Glomerular visceral epithelial cell (primary cell): ENCODE results near the gene DHCR7.

Experiments used
- DNase-seq: peaks from one replicate; pipeline ENCODE4 v3.0.0-alpha.2; 2016; ENCODE audit errors: extremely low spot score

DHCR7 gene, protein sequence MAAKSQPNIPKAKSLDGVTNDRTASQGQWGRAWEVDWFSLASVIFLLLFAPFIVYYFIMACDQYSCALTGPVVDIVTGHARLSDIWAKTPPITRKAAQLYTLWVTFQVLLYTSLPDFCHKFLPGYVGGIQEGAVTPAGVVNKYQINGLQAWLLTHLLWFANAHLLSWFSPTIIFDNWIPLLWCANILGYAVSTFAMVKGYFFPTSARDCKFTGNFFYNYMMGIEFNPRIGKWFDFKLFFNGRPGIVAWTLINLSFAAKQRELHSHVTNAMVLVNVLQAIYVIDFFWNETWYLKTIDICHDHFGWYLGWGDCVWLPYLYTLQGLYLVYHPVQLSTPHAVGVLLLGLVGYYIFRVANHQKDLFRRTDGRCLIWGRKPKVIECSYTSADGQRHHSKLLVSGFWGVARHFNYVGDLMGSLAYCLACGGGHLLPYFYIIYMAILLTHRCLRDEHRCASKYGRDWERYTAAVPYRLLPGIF

DNA sequence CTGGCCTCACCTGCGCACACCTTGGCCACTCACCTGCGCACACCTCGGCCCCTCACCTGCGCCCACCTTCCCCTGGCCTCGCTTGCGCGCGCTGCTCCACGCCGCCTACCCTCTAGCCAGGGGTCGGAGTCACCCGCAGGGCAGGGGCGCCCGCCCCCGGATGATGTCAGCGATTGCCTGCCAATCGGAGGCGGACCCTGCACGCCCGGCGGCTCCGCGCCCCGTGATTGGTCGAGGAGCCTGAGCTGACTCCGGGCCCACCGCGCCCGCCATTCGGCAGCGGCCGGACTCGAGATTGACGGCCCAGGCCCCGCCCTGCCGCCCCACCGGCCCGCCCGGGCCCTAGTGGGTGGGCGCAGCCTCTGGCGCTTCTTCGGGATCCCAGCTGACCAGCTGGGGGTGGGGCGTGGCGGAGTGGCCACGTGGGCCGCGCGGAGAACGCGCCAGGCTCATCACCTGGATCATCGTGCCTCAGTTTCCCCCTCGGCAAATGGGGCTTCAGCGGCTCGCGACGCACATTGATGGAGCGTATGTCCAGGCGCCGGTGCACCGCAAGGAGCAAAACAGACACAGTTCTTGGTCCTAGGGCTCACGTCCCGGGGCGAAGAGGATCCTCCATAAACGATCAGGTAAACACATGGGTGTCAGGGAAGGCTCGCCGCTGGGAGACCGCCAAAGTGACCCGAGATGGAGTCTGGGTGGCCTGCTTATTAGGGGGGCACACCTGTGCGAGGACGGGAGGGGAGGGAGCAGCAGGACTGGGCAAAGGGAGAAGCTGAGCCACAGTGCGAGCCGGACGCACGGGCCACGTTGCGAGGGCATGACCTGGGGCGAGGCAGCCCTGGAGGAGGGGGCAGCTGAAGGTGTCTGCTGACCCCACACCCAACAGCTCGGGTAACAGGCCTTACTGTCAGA, at the start of gene DHCR7:
Gene DHCR7, minus strand, starts transcription at position 137 of the 915 bp plus-strand sequence. CDS start 3,441 bp downstream, outside the sequence.
- peak; percentile 94 for DNase-seq

DNA sequence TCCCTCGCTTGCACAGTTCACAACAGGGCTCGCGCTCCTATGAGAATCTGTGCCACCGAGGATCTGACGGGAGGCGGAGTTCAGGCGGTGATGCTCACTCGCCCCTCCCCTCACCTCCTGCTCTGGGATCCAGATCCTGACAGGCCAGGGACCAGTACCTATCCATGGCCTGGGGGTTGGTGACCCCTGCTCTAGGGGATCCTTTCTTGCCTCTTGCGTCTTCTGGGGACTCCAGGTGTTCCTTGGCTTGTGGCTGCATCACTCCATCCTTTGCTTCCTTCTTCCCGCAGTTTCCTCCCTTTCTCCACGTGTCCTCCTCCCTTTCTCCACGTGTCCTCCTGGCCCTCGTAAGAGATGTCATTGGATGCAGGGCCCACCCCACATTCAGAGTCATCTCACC, 48.2 kb upstream of the DHCR7 start:
- no peak for DNase-seq

DNA sequence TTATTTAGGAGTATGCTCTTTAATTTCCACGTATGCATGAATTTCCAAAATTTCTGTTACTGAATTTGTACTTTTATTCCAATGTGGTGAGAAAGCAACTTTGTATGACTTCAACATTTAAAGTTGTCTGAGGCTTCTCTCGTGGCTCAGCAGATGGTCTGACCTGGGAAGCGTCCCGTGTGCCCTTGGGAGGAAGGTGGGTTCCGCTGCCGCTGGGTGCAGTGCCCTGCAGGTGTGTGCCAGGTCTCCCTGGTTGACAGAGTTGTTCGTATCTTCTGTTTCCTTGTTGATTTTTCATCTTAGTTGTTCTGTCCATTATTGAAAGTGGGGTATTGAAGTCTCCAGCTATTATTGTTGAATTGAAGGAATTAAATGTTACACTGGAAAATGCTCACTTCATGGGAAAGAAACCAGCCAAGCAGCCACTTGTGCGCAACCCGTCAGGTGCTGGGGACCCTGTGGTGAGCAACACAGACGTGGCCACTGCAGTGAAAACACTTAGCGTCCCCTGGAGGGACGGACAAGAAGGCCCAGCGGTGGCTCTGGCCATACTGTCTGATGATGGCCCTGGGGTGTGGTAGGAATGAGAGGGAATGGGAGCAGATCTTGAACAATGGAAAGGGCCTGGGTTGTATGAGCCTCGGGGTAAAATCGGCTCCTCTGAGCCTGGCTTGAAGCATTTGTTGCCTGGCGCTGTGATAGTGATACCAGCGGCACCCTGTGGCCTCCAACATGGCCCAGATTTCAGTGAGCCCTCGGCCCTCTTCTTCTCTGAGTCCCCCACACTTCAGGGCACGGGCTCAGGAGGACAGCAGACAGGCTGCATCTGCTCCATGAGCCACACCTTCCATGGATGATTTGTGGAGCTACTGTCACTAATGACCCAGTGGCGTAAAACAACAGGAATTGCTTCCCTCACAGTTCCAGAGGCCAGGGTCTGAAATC, 47.4 kb upstream of the DHCR7 start:
- no peak for DNase-seq

DNA sequence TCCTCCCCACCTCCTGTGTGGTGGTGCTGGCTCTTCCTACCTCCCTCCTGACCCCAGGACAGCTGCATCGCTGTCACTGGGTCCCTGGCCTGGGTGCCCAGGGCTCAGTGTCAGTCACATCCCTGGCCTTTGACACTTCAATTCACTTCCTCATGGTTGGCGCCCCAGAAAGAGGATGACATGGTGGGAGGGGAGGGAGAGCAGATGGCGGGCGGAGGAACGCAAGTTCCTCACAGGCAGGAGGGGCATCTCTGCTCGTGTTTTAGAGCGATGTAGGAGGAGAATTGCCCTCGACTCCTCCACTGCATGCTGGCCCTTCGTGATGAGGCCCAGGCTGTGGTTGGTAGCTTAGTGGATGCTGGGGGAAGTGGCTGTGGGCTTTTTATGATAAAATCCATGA, 43.7 kb upstream of the DHCR7 start:
- DNase-seq = no peak

DNA sequence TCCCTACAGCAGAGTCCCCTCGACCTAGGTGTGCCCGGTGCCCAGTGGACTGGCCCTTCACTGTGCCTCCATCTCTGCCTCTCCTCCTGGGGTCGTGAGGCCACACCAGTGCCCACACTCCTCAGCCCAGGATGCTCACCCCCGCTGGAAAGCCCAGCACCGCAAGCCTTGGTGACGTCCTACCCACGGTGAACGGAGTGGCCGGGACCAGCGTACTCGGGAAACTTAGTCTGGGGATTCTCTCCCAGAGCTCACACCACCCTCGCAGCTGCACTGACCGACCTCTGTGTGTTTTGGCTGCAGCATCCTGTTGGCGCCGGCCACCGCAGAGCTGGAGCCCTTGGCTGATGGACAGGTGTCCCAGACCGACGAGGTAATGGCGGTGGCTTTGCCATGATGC, 43.3 kb upstream of the DHCR7 start:
- DNase-seq = no peak

DNA sequence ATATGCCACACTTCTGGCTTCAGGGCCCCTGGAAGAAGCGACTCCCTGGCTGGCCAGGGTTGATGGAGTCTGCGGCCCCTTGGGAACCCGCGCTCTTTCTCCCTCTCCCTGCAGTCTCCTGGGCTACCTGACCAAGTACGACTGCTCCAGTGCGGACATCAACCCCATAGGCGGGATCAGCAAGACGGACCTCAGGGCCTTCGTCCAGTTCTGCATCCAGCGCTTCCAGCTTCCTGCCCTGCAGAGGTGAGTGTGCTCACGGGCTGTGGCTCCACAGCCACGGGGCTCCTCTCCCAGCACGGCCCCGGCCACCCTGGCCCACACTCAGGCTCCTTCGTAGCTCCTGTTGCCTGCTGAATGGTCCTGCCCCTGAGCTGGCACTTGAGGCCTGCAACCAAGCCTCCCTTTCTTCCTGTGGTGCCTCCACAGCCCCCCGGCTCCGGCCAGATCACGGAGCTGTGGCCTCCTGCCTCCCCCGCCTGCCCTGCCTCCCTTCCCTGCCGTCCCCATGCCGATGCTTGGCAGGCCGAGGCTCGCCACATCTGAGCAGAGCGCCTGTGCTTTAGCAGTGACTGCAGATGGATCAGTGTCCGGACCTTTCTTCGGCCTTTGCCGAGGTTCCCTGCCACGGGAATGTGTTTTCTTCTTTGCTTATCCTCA, 42.7 kb upstream of the DHCR7 start:
- DNase-seq = no peak

DNA sequence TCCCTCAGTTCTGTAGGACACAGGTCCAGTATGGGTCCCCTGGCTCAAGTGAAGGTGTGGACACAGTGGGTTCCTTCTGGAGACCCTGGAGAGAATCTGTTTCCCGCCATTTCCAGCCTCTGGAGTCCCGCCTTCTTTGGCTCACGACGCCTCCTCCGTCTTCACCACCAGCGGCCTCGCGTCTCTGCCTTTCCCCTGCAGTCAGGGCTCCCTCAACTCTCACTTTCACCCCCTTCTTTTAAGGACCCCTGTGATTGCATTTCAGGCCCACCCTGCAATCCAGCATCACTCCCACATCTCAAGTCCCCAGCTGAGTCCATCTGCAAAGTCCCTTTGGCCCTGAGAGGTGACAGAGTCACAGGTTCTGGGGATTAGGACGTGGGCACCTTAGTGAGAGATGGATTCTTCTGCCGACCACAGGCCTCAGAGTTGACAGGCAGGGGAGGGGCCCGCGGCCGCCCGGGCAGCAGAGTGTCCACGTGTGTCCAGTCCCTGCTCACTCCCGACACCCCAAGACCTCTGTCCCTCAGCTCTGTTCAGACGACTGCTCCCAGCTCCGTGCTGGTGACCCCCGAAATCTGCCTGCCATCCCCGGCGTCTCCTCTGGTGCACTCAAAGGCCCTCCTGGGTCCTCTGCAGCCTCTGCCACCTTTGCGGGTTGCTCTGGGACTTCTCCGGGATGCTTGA, 42.0 kb upstream of the DHCR7 start:
- no peak for DNase-seq

DNA sequence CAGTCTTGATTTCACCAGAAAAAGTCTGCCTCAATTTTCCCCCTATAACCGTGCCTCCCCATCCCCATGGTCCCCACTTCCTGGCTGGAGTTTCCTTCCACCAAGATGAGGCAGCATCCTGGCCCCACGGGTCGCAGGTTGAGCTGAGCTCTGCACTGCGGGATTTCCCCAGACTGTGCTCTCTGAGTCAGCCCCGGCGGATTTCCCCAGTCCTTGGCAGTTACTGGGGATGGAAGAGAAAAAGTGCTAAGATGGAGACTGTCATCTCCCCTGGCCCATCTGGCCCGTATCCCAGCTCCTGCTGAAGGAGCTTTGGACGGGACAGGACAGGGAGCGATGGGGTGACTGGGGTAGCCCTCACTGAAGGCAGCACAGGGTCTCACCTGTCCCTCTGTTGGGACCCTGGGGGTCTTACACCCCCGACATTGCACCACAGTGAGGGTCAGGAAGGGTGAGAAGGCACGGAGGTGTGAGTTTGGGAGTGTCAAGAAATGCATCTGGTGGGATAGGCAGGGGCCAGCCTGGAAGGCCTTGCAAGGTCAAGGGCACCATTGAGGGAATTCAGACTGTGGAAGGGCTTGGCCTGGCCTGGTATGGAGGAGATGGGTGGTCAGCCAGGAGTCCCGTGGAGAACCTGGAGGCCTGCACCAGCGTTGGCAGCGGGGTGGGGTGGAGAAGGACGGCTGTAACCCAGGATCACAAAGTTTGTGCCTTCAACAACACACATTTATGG, 41.3 kb upstream of the DHCR7 start:
- peak; percentile 74 for DNase-seq

DNA sequence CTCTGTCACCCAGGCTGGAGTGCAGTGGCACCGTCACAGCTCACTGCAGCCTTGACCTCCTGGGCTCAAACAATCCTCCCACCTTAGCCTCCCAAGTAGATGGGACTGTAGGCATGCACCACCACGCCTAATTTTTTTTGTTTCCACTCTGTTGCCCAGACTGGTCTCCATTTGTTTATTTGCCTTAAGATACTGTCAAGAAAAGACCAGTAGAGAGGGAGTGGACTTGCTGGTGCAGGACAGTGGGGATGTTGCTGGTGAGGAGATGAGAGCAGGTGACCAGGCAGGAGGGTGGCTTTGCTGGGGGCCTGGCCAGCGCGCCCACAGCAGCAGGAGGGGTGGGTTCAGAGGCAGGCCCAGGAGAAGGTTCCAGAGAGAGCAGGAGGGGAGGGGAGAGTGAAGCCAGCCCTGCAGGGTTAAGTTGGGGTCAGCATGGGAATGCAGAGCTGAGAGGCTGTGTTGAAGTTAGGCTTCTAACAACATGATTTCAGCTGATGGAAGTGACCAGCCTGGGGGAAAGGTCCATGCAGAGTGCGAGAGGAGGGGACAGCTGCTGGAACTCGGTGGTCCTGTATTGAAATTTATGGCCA, 40.6 kb upstream of the DHCR7 start:
- no peak for DNase-seq

DNA sequence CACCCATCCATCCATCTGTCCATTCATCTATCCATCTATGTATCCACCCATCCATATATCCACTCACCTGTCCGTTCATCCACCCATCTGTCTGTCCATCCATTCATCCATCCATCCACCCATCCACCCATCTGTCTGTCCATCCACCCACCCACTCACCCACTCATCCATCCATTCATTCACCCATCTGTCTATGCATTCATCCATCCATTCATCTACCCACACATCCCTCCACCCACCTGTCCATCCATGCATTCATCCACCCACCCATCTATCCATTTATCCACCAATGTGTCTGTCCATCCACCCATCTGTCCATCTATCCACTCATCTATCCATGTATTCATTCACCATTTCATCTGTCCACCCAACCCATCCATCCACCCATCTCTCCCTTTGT, 38.1 kb upstream of the DHCR7 start:
- DNase-seq = no peak

DNA sequence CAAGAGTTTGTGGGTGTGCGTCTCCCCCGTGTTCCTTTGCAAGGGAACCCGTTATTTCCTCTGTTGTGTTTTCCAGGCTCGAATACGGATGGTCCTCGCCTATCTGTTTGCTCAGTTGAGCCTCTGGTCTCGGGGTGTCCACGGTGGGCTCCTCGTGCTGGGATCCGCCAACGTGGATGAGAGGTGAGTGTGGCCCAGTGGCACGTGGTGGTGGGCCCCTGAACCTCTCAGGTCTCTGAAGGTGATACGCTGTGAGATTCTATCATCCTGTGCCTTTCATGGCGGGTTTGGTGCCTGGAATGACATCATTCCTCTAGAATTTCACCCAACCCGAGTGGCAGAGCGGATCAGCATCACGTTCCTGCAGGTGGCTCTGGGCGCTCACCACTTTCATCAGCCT, 37.3 kb upstream of the DHCR7 start:
- DNase-seq = no peak

DNA sequence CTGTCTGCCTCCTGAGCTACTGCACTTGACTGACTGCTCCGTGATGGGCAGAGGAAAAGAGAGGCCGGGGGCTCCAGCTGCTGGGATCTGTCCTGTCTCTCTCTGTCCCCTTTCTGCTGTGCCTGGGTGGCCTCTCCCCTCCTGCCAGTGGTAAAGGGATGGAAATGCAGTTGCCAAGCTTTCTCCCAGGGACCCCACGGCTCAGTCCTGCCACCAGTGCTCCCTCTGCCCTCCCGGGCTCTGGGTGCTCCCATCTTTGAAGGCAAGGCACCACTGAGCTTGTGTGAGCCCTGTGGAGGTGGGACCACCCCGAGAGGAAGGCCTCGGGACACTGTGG, 36.8 kb upstream of the DHCR7 start:
- DNase-seq = no peak

DNA sequence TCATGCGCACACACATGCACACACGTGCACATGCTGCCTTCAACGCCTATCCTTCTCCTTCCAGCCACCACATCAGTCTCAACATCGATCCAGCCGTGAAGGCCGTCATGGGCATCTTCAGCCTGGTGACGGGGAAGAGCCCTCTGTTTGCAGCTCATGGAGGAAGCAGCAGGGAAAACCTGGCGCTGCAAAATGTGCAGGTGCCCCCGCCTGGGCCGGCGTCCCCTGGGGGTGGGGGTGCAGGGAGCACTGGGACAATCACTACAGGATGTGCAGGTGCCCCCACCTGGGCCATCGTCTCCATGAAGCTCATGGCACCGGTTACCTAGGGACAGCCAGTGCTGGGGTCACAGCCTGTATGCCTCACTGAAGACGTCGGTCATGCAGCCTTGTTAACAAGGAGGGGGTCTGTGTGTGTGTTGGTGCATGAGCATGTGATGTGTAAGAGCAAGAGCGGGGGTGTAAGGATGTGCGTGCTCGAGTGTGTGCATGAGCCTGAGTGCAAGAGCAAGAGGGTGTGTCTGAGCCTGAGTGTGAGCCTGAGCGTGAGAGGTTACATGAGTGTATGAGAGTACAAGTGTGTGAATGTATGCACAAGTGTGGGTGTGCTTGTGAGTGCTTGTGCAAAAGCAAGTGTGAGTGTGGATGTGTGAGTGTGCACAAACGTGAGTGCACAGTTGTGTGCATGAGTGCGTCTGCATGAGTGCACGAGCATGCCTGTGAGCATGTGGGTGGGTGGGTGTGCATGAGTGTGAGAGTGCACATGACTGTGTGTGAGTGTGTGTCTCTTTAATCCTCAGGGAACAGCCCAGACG, 36.3 kb upstream of the DHCR7 start:
- DNase-seq = no peak

DNA sequence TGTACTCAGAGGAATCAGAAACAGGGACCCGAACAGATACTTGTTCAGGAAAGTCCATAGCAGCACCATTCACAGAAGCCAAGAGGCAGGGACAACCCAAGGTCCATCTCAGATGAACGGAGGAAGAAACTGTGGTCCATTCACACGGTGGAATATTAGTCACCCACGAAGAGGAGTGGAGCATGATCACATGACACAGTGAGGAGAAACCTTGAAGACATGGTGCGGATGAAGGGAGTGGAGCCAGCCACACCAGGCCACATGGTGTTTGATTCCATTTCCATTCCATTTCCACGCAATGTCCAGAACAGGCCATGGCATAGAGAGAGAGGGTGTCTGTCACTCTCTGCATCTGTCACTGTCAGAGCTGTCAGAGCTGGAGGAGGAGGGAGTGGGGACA, 35.5 kb upstream of the DHCR7 start:
- DNase-seq = no peak

DNA sequence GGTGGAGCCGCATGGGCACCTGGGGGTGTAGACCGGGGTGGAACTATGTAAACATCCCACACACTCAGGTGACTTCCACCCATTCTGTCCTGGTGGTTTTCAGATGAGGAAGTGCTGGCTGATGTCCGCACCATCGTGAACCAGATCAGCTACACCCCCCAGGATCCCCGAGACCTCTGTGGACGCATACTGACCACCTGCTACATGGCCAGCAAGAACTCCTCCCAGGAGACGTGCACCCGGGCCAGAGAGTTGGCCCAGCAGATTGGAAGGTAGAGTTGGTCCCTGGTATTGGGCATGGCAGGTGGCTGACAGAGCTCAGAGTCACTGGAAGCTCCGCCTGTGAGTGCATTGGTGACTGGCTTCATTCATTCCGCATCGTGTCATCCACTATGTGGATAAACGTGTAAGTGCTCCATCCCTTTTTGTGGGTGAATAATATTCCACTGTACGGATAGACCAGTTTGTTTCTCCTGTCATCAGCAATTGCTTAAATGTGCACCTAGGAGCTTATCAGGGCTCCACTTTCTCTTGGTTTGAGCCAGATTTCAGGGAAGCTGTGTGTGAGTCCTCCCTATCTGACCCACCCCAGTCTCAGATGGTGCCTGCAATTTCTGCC, 34.7 kb upstream of the DHCR7 start:
- no peak for DNase-seq

DNA sequence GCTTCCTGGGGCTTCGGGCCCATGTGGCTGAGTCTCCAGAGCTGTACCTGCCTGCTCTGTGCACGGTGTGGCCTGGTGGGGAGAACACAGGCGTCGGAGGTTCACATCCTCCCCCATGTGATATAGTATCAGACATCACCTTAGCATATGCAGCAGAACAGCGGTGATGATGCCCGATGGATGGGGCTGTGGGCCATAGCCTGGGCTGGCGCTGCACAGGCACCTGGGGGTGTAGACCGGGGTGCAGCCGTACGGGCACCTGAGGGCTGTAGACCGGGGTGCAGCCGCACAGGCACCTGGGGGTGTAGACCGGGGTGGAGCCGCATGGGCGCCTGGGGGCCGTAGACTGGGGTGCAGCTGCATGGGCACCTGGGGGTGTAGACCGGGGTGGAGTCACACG, 34.0 kb upstream of the DHCR7 start:
- DNase-seq = no peak

DNA sequence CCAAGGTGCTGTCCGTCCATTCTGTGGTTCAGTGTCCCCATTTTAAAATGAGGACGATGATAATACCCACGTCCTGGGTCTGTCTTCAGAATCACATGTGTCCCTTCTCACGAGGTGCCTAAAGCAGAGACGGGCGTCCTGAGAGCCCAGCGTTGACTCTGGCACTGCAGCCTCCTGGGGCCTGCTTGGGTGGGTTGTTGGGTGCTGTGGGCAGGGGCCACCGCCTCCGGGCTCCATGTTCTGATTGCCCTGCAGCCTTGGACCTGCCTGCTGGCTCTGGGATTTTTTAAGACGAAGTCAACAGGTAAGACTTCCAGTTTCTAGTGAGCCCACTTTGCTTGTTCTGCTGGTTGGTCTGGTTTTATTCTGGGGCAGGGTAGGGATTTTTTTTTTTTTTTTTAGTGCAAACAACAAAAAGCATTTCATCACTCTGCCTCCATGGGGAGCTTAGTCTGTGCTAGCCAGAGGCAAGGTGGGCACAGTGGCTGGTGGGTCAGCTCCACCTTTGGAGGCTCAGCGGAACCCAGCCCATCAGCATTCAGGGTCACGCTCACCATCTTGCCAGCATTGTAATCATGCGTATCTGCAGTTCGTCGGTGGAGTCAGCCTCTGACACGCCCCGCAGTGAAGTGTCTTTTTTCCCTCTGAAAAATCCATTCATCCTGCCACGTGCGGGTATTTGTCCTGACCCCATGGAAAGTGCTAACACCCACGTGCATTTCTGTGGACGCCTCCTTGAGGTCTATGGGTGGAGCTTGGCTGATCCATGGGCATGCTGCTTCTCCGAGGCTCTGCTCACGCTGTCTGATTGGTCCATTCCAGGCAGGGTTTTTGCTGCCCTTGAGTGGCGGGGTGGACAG, 33.1 kb upstream of the DHCR7 start:
- DNase-seq = no peak
